NCI-H774 (cell line): ENCODE results near the gene EPHB1.
"Not testable (repeated sequence)": the region's sequence is repeated elsewhere in the genome, so short reads cannot be mapped to it uniquely, and the experiment has no call there.

Experiments used
- DNase-seq: peaks from one replicate; lab custom pipeline; 2025; lab: John Stamatoyannopoulos, UW

The EPHB1 gene

DNA sequence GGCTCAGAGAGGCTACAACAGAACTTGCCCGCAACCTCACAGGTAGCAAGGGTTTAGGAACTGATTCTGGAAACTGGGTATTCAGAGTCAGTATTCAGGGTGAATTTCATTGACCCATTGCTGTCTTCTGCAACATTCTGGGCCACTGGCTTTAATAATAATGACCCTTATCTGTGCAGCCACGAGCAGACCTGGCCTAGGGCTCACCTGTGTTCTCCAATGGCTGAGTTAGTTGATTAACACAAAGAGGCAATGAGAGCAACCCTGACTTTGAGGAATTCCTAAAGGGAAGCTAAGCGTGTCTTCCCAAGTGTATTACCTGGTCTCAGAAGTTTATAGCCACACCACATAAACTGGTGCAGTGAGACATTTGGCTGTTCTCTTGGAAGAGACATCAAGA, 289.9 kb downstream of the EPHB1 start:
- no peak for DNase-seq

DNA sequence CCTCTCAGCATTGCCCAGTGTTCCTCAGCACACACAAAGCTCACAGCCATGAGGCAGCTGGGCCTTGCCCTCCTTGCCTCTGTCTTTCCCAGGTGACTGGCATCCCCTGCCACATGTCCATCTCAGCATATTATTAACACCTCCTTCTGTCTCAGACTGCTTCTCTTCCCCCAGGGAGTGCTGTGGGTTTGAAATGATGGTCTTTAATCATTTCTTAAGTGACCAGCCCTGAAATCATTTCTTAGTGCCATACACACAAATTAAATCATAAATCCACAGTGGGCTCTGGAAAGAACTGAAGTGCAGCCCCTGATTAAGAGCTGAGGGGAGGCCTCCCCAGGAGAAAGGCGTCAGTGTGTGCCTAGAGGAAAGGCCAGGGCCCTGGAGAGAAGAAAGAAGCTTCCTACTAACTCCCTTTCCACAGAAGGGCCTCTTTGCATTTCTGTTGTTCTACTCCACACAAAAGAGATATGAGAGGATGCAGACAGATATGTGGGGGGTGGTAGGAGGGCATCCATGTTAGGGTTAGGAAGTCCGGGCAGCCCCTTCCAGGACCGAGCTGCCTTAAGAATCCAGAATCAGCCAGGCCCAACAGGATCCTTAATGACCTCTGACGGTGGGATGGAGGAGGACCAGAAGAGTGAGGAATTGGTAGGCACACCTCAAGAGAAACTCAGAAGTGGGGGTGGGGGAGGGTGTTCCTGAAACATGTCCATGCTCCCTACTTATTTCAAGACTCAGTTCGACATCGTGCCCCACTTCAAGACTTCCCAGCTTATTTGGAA, 290.8 kb downstream of the EPHB1 start:
- DNase-seq = no peak

DNA sequence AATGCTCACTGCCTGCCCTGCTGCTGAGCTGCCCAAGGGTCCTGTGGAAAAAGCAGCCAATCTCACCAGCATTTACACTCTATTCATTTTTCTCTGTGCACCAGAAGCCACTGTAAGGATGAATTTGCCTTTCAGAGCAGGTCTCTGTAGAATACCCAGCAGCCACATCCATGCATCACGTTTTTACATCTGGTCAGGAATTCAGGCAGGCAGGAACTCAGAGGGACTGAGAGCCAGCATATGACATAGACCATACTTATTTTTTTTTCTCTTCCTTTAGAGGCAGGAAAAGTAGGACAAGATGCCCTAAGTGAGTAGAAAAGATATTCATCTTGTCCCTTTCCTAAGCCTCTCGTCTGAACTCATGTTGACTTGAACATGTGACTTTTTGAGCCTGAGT, 292.7 kb downstream of the EPHB1 start:
- no peak for DNase-seq

DNA sequence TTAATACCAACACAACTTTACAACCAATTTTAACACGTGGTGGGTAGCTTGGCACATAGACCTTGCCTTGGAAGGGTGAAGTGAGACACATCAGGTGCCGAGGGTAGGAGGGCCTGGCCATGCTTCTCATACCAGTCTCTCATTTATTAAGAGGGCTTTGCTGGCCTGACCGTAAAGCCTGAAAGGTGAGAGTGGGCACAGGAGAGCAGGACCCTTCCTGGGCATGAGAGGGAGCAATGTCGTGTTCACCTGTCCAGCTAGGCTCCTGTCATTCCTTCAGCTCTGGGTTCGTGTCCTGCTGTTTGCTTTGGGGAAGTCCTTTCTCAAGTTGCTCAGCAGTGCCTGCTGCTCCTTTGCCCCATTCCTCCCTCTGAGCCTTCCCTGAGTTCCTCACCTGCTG, 294.4 kb downstream of the EPHB1 start:
- DNase-seq = no peak

DNA sequence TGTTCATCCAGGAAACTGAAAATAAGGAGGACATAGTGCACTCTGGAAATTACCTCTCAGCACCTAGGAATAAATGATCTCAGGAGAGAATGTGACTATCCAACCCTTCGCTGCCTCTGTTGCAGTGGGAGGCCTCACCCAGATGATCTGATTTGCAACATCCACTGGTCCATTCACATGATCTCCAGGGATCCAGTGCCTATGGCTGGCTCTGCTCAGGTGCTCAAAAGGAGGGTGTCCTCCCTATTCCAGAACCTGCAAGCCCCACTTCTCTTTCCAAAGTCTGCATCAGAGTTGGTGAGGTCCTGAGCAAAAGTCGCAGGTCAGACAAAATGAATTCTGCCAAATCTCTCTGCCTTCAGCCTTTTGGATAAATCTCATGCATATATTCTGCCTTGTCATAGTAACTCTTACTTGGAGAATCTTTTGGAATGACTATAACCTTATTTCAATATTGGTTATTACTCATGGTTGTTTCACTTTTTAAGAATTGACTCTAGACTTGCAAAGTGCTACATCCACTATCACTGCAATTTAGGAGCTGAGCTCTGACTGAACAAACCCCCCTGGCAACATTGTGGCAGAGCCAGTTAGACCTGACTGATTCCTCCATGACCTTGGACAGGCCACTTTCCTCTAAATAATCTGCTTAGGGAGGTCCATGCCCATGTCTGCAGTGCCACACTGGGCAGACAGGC, 295.1 kb downstream of the EPHB1 start:
- DNase-seq = no peak

DNA sequence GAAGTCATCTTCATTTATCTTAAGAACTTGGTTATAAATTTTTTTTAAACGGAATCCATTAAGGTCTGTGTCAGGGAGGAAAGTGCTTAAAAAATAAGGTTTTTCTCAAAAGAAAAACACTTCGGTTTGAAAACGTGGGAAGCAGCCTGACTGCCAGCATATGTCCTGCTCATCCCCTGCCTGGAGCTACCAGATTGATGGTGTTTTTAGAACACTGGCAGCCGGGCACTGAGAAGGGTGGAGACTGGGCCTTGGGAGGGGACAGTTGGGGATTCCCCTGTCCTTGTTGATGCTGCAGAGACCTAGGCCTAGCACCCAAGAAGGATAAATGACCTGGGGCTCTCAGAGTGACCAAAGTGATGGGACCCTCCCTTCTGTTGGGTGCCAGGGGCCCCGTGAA, 296.9 kb downstream of the EPHB1 start:
- no peak for DNase-seq

DNA sequence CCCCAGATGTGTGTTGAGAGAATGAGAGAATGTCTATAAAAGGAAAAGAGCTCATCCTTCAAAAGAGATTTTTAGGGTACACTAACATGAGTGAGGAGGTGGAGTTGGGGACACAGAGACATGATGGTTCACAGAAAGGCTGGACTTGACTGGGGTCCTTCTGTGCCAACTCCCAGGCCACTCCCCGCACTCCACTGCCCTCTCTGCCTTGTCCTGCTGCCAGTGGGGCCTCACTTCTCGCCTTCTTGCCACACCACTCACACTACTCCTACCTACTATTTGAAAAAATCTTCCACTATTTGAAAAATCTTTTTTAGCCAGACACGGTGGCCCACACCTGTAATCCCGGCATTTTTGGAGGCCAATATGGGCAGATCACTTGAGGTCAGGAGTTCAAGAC, 298.1 kb downstream of the EPHB1 start:
- DNase-seq = no peak

DNA sequence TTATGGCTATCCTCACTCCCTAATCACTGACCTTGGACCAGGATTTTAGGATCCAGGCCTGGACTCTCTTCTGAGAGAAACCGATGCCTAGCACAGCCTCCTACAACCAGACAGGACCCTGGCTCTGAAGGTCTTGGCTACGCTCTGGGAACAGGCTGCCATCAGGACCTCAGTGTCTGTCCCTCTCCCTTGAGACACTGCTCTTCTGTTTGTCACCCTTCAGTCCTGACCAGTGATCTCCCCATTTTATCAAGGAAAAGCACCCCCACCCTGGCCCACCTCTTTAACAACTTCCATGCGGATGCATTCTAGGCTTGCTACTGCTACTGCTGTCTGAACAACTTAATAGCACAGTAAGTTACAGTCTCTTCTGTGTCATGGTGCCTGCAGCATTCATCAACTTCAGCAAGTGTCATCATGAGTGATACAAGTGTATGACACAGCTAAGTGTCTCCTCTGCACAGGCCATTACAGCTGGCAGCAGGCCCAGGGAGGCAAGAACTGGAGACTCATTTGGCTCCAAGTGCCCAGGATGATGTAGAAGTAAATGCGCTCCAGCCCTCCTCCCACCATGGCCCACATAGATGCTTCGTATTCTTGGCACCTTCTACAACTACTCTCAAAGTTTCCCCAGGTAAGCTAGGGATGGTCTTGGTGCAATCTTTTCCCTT, 302.4 kb downstream of the EPHB1 start:
- no peak for DNase-seq

DNA sequence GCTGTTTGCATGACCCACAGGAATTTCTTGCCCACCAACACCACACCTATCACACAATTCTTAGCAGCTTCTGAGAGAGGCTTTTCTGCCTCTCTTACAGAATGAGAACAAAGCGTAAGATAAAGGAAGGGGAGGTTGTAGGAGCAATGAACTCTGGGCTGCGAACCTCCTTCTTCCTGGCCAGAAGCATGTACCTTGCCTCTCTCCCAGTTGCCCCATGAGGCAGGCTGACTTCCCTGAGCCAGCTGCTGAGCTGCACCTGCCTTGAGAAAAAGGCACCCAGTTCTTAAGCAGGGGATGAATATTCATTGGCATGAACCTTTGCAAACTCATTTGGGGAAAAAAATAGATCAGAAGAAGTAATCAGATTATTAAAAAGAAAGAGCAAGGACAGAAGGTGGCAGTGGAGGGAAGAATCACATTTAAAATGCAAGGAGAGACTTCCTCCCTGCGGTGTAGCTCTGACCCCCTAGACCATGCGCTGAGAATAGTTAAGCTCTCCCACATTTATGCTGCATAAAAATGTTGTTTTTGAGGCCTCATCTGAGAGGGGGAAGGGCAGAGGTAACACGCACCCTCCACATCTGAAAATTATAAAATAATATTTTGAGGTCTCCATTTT, 304.8 kb downstream of the EPHB1 start:
- no peak for DNase-seq

DNA sequence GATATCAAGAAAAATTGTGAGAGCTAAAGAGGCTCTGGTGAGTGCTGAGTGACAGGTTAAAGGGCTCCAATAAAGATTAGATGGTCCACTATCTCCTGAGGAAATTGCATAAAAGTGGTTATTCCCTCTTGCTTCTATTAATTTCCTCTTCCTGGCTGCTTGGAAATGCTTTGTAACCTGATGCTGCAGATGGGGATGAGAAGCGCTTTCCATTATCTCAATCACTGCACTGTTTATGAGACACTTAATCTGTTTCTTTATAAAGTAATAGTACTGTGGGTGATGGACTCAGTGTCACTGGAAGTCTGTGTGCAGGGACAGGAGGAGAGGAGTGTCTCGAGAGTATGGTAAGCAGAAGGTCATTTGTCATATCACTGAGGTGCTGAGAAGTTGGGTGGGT, 305.3 kb downstream of the EPHB1 start:
- DNase-seq = no peak

DNA sequence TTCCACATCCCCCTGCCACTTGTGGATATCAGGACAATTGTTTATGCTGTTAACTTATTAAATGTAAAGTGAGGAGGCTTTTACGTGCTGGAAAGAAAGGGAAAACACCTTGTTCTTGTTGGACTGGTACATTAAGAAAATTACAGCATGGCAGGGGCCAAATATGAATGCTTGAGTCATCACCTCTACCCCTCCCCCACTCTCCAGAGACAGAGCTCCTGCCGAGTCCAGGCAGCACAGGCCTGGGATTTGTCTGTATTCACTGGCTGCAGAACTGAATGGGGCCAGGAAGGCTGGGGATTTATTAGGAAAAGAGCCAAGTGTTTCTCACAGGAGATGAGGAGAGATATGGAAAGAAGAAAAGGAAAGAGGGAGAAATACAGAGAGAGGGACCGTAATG, 308.9 kb downstream of the EPHB1 start:
- DNase-seq = no peak

DNA sequence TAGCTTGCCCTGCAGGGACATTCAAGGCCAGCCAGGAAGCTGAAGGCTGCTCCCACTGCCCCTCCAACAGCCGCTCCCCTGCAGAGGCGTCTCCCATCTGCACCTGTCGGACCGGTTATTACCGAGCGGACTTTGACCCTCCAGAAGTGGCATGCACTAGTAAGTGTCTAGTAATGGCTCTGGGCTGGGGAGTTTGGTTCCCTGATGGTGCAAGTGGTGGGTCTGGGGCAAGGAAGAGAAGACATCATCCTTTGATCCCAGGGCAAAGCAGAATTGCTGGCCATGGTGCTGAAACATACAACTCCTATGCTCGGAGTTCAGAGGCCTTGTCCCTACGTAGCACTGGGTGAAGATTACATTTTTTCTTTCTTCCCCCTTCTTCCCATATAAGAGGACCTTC, 311.4 kb downstream of the EPHB1 start:
- no peak for DNase-seq

DNA sequence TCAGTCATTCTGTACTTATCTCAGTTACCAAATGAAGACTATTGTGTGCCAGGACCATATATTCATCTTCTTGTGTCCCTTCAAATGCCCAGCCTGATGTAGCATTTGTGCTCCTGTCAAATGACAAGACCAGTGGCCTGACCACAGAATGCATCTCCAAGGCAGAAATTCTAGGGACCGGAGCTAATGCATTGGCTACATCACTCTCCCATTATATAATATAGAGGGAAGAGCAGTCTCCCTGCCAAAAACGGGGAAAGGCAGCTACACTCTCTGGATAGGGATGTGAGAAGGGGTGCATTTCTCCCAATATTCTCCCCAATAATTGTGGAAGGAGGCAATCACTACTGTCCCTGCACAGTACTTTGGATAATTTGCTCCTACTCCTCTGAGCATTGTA, 312.0 kb downstream of the EPHB1 start:
- no peak for DNase-seq

DNA sequence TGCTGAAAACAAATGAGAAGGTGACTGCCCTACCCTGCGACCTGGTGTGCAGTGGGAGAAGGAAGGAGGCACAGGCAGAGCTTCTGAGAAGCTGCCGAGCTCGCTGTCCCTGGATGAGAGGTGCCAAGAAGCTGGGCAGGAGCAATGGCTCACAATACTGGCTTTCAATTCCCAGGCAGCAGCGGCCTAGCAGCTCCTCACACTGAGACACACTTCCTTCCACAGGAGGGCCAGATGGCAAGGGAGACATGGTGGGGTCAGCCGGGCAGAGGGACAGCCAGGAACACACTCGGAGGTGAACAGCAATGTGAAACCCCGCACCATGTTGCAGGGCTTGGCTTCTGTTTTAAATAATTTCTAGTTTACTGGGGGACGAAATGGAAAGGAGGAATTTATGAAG, 314.6 kb downstream of the EPHB1 start:
- no peak for DNase-seq

DNA sequence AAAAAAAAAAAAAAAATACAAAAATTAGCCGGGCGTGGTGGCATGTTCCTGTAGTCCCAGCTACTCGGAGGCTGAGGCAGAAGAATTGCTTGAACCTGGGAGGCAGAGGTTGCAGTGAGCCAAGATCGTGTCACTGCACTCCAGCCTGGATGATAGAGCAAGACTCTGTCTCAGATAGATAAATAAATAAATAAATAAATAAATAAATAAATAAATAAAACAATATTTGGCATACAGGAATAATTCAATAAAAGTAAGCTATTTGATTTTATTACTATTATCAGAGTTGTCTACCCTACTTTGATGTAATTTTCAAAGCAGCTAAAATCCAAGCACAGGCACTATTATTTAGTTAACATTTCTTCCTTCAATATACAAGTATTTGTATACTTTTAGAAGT, 319.5 kb downstream of the EPHB1 start:
- DNase-seq = not testable (repeated sequence)

DNA sequence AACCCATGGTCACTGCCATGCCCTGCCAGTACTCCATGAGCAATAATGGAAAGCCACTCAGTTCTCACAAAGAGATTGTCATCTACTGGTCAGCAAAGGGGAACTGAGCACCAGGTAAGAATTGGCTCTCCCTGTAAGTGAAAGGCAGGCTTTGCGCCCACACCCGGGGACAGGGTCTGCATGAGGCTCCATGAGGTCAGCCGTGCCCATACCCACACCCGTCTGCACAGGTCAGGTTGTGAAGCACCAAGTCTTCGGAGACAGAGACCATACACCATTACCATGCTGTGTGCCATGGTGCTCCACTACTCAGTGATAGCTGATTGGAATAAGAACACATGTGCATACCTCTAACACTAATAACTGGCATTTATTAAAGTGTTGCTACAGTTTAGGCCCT, 322.9 kb downstream of the EPHB1 start:
- no peak for DNase-seq

DNA sequence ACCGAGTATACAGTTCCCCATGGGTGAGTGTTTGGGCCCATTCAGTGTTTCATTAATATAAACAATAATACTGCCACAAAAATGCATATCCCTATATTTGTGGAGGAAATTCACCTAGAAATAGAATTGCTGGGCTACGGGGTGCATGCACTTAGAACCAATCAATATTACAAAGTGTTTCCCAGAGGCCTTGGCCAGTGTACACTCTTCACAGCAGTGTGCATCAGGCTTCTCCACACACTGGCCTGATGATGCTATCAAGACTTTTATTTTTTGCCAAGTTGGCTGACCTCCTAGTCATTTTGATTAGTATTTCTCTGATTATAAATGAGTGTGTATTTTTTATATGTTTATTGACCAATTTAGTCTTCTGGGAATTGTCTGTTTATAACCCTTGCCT, 323.7 kb downstream of the EPHB1 start:
- no peak for DNase-seq

DNA sequence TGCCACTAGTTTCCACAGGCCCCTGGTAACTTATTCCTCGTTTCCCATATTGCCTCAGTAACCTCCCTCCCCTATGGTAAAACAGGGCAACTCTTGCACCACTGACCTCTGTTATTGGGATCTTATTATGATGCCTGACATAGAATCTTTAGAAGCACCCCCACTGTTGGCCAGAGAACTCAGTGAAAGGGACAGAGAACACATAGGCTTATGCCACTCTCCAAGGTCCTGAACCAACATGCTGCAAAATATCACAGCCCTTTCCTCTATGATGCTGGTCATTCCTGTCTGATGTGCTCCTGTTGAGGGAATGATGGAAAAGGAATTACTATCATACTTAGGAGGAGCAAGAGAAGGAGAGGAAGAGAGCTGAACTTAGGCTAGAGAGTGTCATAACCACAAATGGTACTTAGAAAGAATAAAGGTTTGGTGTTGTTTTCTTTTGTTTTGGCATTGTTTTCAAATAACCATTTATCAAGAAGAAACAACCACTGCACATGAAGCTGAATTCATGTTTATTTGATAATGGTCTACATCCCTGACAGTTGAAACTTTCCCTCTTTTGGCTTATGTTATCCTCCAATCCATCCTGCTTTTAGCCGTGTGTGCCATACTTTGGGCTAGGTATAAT, 330.2 kb downstream of the EPHB1 start:
- DNase-seq = no peak

DNA sequence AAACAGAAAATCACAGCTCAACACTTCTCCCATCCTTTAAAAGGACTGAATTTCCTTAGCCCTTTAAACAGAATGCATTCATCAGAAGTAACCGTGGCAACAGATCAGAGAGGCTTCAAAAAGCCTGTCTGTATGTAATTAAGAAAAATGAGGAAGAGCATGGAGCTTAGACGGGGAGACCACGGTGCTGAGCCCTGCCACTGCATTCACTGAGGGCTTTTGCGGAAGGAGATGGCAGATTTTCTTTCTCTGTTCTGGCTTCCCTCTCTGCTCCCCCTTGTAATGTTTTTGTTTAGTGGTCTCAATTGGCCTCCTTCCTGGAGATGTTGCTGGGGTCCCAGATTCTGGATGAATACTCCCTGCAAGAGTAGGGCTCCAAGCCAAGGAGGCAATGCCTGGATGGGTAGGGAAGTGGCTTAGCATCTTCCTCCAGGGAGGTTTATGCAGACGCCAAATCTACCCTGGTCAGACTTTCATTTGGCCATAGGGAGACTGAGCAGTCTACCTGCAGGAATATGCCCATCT, 332.9 kb downstream of the EPHB1 start:
- DNase-seq = no peak

DNA sequence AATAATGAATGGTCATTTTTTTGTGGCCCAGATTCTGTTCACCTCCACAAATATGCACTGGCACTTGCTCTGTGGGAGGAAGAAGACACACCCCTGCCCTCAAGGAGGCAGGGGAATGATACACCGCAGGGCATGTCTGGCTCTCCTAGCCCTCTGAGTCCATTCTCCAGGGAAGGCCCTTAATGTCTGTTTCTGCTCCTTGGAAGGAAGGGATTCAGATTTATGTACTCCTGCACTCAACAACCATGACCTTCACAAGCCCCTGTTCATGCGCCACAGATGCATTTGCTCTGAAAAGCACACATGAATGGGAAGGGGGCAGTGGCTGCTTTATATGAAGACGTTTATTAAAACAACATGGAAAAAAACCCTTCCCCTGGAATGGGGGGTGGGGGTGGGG, 333.8 kb downstream of the EPHB1 start:
- no peak for DNase-seq

DNA sequence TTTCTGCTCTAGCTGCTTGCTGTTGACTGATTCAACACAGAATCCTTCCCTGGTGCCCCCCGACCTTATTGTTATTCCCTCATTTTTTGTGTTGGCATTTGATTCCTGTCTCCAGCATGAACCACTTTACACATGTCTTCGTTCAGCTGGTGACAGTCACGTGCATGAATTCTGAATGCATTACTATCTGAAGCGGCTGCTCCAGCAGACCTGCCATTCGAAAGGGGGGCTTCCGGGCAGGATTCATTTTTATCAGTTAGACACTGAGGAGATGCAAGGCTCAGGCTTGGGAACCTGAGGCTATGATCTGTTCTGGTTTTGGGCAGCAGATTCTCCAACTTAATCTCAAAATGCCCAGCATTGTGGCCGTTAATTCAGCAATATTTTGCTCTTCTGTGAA, 336.2 kb downstream of the EPHB1 start:
- DNase-seq = no peak
